IMR-90 (cell line): ENCODE results near the gene KPNA2. TPM values are rescaled to one million over a fixed set of nuclear protein-coding genes. Genes with fewer than 3 reads are reported as not detected.
A peak's percentile ranks its signal among the peaks of the same experiment; 100 is the strongest.

Experiments used
- ATAC-seq: fragments of 200-7000 bp; cut with Tn5 transposase; 2 replicates; pipeline ENCODE4 v1.9.1; 2020; ENCODE audit warnings: low read depth, mild to moderate bottlenecking, moderate library complexity
- BruUV-seq: library from RNA; stranded (reverse); fragments of 400-500 nt; replicated peaks from 2 replicates; lab custom pipeline; 2021; lab: Mats Ljungman, UMichigan
- CTCF ChIA-PET: fragments of 300-600 bp; formaldehyde crosslinking; extraction: SDS; loops from one replicate; lab custom pipeline; 2021; ENCODE audit warnings: antibody characterized with exemption; lab: Yijun Ruan, JAX
- POLR2A ChIA-PET: fragments of 300-600 bp; sonication (Branson Sonifier 250); formaldehyde crosslinking; loops from one replicate; lab custom pipeline; 2022; ENCODE audit warnings: antibody characterized with exemption; ENCODE audit not compliant: unreplicated experiment; lab: Charles Lee
- DNase-seq: peaks from one replicate; pipeline ENCODE4 v3.0.0; 2013
- H2AFZ ChIP-seq: replicated peaks from 2 replicates; pipeline ENCODE3; 2013; ENCODE audit warnings: low read length, mild to moderate bottlenecking; ENCODE audit not compliant: poor library complexity
- H2AK5ac ChIP-seq: 2 replicates; pipeline ENCODE4 v1.6.1; 2013; ENCODE audit warnings: low read depth, low read length, inconsistent platforms
- H2AK9ac ChIP-seq: replicated peaks from 2 replicates; pipeline ENCODE3; 2013; ENCODE audit warnings: mild to moderate bottlenecking, low read depth, low read length, moderate library complexity; ENCODE audit not compliant: poor library complexity
- H2BK120ac ChIP-seq: 2 replicates; pipeline ENCODE4 v1.6.1; 2013; ENCODE audit warnings: low read depth, low read length, inconsistent platforms
- H2BK15ac ChIP-seq: 3 replicates; pipeline ENCODE4 v1.6.1; 2013; ENCODE audit warnings: low read depth, low read length, inconsistent platforms
- H2BK20ac ChIP-seq: 2 replicates; pipeline ENCODE4 v1.6.1; 2013; ENCODE audit warnings: low read depth, mild to moderate bottlenecking, inconsistent platforms, low read length, moderate library complexity
- H2BK5ac ChIP-seq: 2 replicates; pipeline ENCODE4 v1.6.1; 2013; ENCODE audit warnings: mild to moderate bottlenecking, low read depth, low read length, inconsistent platforms; ENCODE audit not compliant: poor library complexity, severe bottlenecking
- H3K14ac ChIP-seq: replicated peaks from 2 replicates; pipeline ENCODE4 v1.6.1; 2013; ENCODE audit warnings: low read depth, low read length, inconsistent platforms
- H3K18ac ChIP-seq: 2 replicates; pipeline ENCODE4 v1.6.1; 2013; ENCODE audit warnings: low read depth, low read length, control low read depth
- H3K23ac ChIP-seq: 2 replicates; pipeline ENCODE4 v1.6.1; 2013; ENCODE audit warnings: low read depth, low read length, inconsistent platforms
- H3K27ac ChIP-seq: 2 replicates; pipeline ENCODE4 v1.5.1; 2013; ENCODE audit warnings: mild to moderate bottlenecking, control low read depth, low read length; ENCODE audit not compliant: insufficient read depth
- H3K27me3 ChIP-seq: 2 replicates; pipeline ENCODE4 v1.6.1; 2013; ENCODE audit warnings: low read length; ENCODE audit not compliant: control insufficient read depth, insufficient read depth
- H3K36me3 ChIP-seq: 2 replicates; pipeline ENCODE4 v1.6.1; 2013; ENCODE audit warnings: low read length, mixed read lengths; ENCODE audit not compliant: control insufficient read depth, insufficient read depth
- H3K4ac ChIP-seq: 2 replicates; pipeline ENCODE4 v1.6.1; 2013; ENCODE audit warnings: low read depth, low read length, inconsistent platforms
- H3K4me1 ChIP-seq: 2 replicates; pipeline ENCODE4 v1.6.1; 2013; ENCODE audit warnings: low read length, mixed read lengths; ENCODE audit not compliant: control insufficient read depth, insufficient read depth
- H3K4me2 ChIP-seq: 2 replicates; pipeline ENCODE4 v1.6.1; 2013; ENCODE audit warnings: low read depth, mild to moderate bottlenecking, control low read depth, low read length, moderate library complexity
- H3K4me3 ChIP-seq: 2 replicates; pipeline ENCODE4 v1.5.1; 2013; ENCODE audit warnings: low read depth, mild to moderate bottlenecking, control low read depth, low read length, moderate library complexity; ENCODE audit not compliant: insufficient read depth
- H3K56ac ChIP-seq: 2 replicates; pipeline ENCODE4 v1.6.1; 2013; ENCODE audit warnings: low read length, inconsistent platforms; ENCODE audit not compliant: insufficient read depth; ENCODE audit errors: extremely low read depth
- H3K79me1 ChIP-seq, 2 experiments: 2 replicates each; pipeline ENCODE4 v1.6.1; 2013; ENCODE audit warnings: low read length in 2 of 2, inconsistent platforms in 1 of 2, low read depth in 1 of 2
- H3K9ac ChIP-seq: 2 replicates; pipeline ENCODE4 v1.6.1; 2013; ENCODE audit warnings: low read depth, low read length, control low read depth
- H3K9me1 ChIP-seq: 2 replicates; pipeline ENCODE4 v1.6.1; 2013; ENCODE audit warnings: low read length, inconsistent platforms; ENCODE audit not compliant: insufficient read depth
- H3K9me3 ChIP-seq: 2 replicates; pipeline ENCODE4 v1.6.1; 2013; ENCODE audit warnings: low read length; ENCODE audit not compliant: control insufficient read depth, insufficient read depth
- H4K20me1 ChIP-seq: 2 replicates; pipeline ENCODE4 v1.6.1; 2013; ENCODE audit warnings: low read length, inconsistent platforms; ENCODE audit not compliant: insufficient read depth
- H4K5ac ChIP-seq: 2 replicates; pipeline ENCODE4 v1.6.1; 2013; ENCODE audit warnings: mild to moderate bottlenecking, low read depth, low read length, control low read depth
- H4K8ac ChIP-seq, 2 experiments: 2 replicates each; pipeline ENCODE4 v1.6.1; 2013; ENCODE audit warnings: low read depth in 2 of 2, low read length in 2 of 2, control low read depth in 1 of 2, inconsistent platforms in 1 of 2
- H4K91ac ChIP-seq: 2 replicates; pipeline ENCODE4 v1.6.1; 2013; ENCODE audit warnings: low read depth, low read length, inconsistent platforms; ENCODE audit not compliant: insufficient read depth
- MXI1 ChIP-seq: IDR thresholded peaks from 2 replicates; pipeline ENCODE4 v1.6.1; 2012; ENCODE audit warnings: low read depth, mild to moderate bottlenecking, low read length, moderate library complexity, borderline replicate concordance
- POLR2A ChIP-seq: IDR thresholded peaks from 2 replicates; pipeline ENCODE4 v1.6.1; 2012; ENCODE audit warnings: mild to moderate bottlenecking, low read depth, low read length
- RAD21 ChIP-seq: IDR thresholded peaks from 2 replicates; pipeline ENCODE4 v1.6.1; 2012; ENCODE audit warnings: low read length, improper control_type of control experiment
- RFX5 ChIP-seq: IDR thresholded peaks from 2 replicates; pipeline ENCODE4 v1.8.0; 2012; ENCODE audit warnings: low read depth, mild to moderate bottlenecking, low read length, moderate library complexity
- SMC3 ChIP-seq: fragments of 150-350 bp; IDR thresholded peaks from 2 replicates; pipeline ENCODE4 v1.6.1; 2016; ENCODE audit warnings: low read depth, mild to moderate bottlenecking, antibody characterized with exemption, low read length, moderate library complexity
- WGBS, 2 experiments: methylation state at CpG; one replicate each; pipeline versions ENCODE4 v1.1.5 to v1.1.7; 2013; ENCODE audit warnings: missing lambda C conversion rate in 2 of 2; ENCODE audit not compliant: insufficient read length in 1 of 2; ENCODE audit errors: extremely low coverage in 2 of 2; 5-methylcytosine and 5-hydroxymethylcytosine counted together
- dilution Hi-C: fragments of 300-500 bp; cut with HindIII; formaldehyde crosslinking; loops from one replicate; pipeline ENCODE4 v1.14.3; 2018; ENCODE audit warnings: low sequenced_read_pairs; ENCODE audit not compliant: unreplicated experiment
- in situ Hi-C: fragments of 300-500 bp; cut with MboI; formaldehyde crosslinking; loops from 3 replicates; pipeline ENCODE4 v1.14.3; 2019; ENCODE audit warnings: low sequenced_read_pairs, inconsistent platforms, mixed read lengths
- intact Hi-C: fragments of 100-400 bp; cut with micrococcal nuclease; formaldehyde crosslinking; loops from 2 replicates; pipeline ENCODE4 v1.10.0; 2022
- polyA plus RNA-seq, 3 experiments: library from polyadenylated mRNA; depleted of rRNA; stranded (reverse); fragments of >200 nt; gene quantifications; 2 replicates each; pipeline ENCODE4 v1.2.3, GENCODE V29; 2012; ENCODE audit warnings: low replicate concordance in 1 of 3
- total RNA-seq: library from RNA; depleted of rRNA; stranded (reverse); fragments of >200 nt; gene quantifications from 2 replicates; pipeline ENCODE4 v1.2.3, GENCODE V29; 2012
- TF ChIP-seq, protein P1 (sequence below): conservative IDR thresholded peaks from 2 replicates; pipeline ENCODE4 v1.5.1; 2012; ENCODE audit warnings: mild to moderate bottlenecking, low read depth, low read length, improper control_type of control experiment
- TF ChIP-seq, protein P2 (sequence below): fragments of 150-350 bp; IDR thresholded peaks from 2 replicates; pipeline ENCODE4 v1.6.1; 2017; ENCODE audit warnings: mild to moderate bottlenecking, antibody characterized with exemption, low read length, low read depth

Gene KPNA2
- total and polyA plus RNA-seq, 2 of the 4 experiments (the other 2 are of a cell fraction): 135 to 262 TPM

DNA sequence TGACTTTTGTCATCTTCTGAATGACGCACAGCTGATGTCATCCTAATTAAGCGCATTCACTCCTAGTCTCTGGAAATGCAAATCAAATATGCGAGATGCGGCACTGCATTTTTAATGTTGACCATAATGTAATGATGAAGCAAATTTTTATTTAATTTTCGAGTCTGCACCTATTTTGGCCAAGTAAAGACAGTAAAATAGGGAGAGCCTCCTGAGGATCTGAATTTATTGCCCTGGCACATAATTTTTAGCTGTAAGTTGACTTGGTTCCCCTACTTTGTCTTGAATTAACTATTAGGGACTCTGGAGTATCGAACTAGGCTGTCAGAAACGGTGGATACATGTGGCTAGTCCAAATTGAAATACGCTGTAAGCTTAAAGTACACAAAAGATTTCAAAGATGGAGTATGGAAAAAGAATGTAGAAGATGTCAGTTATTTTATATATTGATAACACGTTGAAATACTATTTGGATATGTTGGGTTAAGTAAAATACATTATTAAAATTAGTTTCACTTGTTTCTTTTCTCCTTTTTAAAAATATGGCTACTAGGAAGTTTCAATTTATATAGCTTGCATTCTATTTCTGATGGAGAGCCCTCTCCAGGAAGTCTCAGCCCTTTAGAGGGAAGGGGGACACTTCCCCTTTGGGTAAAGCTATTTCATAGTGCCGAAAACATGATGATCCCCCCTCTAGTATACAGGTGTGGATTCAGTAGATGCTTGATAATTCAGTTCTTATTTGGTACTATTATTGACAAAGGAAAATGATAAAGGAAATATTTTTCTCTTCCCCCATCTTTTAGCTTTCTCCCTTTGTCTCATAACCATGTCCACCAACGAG is 991 bp downstream of the KPNA2 start:
- H3K23ac ChIP-seq: peak overlapping the region; percentile 81; the same call in 1 of the 2 replicates
- DNase-seq (peak; percentile 59), ATAC-seq (no peak)
- H4K8ac ChIP-seq: peak overlapping the region in 1 of 2 experiments; percentile 7; a peak in 3 of 4 replicates
- H2BK120ac ChIP-seq: no peak overlapping the region
- no peak overlapping the region for H2BK15ac ChIP-seq
- H3K79me1 ChIP-seq: peaks cover 18 to 33% of the 10 kb centered on the region in 2 experiments
- in situ Hi-C loops (no loop called here), intact Hi-C loops (no loop called here), dilution Hi-C loops (no loop called here)
- H3K9me1 ChIP-seq: no peaks in the 10 kb centered on the region
- no peak overlapping the region for H2AK5ac ChIP-seq
- H2AFZ ChIP-seq: peak overlapping the region; percentile 91
- H3K18ac ChIP-seq: peak overlapping the region; percentile 15; the same call in 1 of the 2 replicates
- peak overlapping the region; percentile 99 for H3K4me2 ChIP-seq
- peak overlapping the region; percentile 14; the same call in 1 of the 2 replicates for H3K4ac ChIP-seq
- H3K4me3 ChIP-seq: peak overlapping the region; percentile 93
- peak overlapping the region; percentile 43 for H2BK5ac ChIP-seq
- no TSS peak for BruUV-seq
- H2BK20ac ChIP-seq: no peak overlapping the region
- CTCF ChIA-PET: interaction anchor here (0.8 kb wide), 1 partner anchor 319 kb away, joined by 3 read pairs; no protein-coding TSS in a partner anchor
- peak overlapping the region; percentile 67 for H3K56ac ChIP-seq
- H4K20me1 ChIP-seq: no peaks in the 10 kb centered on the region
- no peak overlapping the region for H4K91ac ChIP-seq
- H3K27ac ChIP-seq: peak overlapping the region; percentile 75
- no peak for TF ChIP-seq RFX5
- TF ChIP-seq, protein P1, sequence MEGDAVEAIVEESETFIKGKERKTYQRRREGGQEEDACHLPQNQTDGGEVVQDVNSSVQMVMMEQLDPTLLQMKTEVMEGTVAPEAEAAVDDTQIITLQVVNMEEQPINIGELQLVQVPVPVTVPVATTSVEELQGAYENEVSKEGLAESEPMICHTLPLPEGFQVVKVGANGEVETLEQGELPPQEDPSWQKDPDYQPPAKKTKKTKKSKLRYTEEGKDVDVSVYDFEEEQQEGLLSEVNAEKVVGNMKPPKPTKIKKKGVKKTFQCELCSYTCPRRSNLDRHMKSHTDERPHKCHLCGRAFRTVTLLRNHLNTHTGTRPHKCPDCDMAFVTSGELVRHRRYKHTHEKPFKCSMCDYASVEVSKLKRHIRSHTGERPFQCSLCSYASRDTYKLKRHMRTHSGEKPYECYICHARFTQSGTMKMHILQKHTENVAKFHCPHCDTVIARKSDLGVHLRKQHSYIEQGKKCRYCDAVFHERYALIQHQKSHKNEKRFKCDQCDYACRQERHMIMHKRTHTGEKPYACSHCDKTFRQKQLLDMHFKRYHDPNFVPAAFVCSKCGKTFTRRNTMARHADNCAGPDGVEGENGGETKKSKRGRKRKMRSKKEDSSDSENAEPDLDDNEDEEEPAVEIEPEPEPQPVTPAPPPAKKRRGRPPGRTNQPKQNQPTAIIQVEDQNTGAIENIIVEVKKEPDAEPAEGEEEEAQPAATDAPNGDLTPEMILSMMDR: no peak
- TF ChIP-seq MXI1: no peak
- TF ChIP-seq SMC3: no peak
- TF ChIP-seq POLR2A: no peak
- TF ChIP-seq, protein P2, sequence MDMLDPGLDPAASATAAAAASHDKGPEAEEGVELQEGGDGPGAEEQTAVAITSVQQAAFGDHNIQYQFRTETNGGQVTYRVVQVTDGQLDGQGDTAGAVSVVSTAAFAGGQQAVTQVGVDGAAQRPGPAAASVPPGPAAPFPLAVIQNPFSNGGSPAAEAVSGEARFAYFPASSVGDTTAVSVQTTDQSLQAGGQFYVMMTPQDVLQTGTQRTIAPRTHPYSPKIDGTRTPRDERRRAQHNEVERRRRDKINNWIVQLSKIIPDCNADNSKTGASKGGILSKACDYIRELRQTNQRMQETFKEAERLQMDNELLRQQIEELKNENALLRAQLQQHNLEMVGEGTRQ: no peak
- TF ChIP-seq RAD21: no peak
- POLR2A ChIA-PET: no interaction called here
- peak overlapping the region; percentile 69 for H3K9ac ChIP-seq
- WGBS, 2 experiments: no CpG with 5 or more reads among the region's 11 CpGs
- no peaks in the 10 kb centered on the region for H3K9me3 ChIP-seq
- no peaks in the 10 kb centered on the region for H3K27me3 ChIP-seq
- H3K36me3 ChIP-seq: peaks cover 25% of the 10 kb centered on the region
- peak overlapping the region; percentile 73 for H2AK9ac ChIP-seq
- no peaks in the 10 kb centered on the region; the same call in 1 of the 2 replicates for H3K4me1 ChIP-seq
- peak overlapping the region; percentile 86; the same call in 1 of the 2 replicates for H4K5ac ChIP-seq
- peak overlapping the region; percentile 46 for H3K14ac ChIP-seq
